Measurements from ENCODE around the gene TMEM121.

Gene TMEM121

GRCh38 chr14:105503296-105503640, 23.1 kb upstream of the TMEM121 start:
- in situ Hi-C loops (cut with MboI; ENCODE audit: low pct_unique_long_range_greater_than_20kb, low sequenced_read_pairs, unreplicated experiment): loop anchor here (25.0 kb wide), 1 partner anchor 391 kb away; no protein-coding TSS in a partner anchor
- TF ChIP-seq, protein P1, sequence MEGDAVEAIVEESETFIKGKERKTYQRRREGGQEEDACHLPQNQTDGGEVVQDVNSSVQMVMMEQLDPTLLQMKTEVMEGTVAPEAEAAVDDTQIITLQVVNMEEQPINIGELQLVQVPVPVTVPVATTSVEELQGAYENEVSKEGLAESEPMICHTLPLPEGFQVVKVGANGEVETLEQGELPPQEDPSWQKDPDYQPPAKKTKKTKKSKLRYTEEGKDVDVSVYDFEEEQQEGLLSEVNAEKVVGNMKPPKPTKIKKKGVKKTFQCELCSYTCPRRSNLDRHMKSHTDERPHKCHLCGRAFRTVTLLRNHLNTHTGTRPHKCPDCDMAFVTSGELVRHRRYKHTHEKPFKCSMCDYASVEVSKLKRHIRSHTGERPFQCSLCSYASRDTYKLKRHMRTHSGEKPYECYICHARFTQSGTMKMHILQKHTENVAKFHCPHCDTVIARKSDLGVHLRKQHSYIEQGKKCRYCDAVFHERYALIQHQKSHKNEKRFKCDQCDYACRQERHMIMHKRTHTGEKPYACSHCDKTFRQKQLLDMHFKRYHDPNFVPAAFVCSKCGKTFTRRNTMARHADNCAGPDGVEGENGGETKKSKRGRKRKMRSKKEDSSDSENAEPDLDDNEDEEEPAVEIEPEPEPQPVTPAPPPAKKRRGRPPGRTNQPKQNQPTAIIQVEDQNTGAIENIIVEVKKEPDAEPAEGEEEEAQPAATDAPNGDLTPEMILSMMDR (IDR thresholded peaks at IDR 0.05; ENCODE audit: extremely low read depth, insufficient read depth, missing control alignments): no peak
- no peak for DNase-seq (ENCODE audit: low spot score)

DNA sequence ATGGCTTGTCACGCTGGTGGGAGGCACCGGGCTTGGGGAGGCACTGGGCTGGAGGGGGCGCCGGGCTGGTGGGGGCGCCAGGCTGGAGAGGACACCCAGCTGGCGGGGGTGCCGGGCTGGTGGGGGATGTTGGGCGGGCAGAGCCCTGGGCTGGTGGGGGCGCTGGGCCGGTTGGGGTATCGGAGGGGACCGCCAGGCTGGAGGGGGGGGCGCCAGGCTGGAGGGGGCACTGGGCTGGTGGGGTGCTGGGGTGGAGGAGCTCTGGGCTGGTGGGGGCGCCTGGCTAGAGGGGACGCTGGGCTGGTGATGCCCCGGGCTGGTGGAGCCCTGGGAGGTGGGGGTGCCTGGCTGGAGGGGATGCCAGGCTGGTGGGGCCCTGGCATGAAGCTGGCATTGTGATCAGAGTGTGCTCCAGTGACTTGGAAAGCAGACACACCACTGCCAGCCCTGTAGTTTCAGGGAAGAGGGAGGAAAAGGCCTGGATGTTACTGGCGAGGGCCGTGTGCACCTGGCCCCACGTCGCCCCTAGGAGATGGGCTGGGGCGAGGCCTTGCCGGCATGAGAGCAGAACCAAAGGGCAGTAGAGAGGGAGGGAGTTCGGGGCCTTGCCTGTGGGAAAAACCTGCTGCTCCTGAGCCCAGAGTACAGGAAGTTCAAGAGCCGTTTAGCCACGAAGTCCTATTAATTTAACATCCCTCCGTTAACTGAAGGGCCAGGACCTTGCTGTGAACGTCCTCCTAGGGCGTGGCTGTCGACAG, 22.3 kb upstream of the TMEM121 start:
- DNase-seq (ENCODE audit: low spot score): no peak
- in situ Hi-C loops (cut with MboI; ENCODE audit: low pct_unique_long_range_greater_than_20kb, low sequenced_read_pairs, unreplicated experiment): loop anchor here (25.0 kb wide), 1 partner anchor 392 kb away; no protein-coding TSS in a partner anchor
- TF ChIP-seq, protein P1 (IDR thresholded peaks at IDR 0.05; ENCODE audit: extremely low read depth, insufficient read depth, missing control alignments): no peak

- TF ChIP-seq, protein P1 (IDR thresholded peaks at IDR 0.05; ENCODE audit: extremely low read depth, insufficient read depth, missing control alignments): no peak
- no peak for DNase-seq (ENCODE audit: low spot score)
- in situ Hi-C loops (cut with MboI; ENCODE audit: low pct_unique_long_range_greater_than_20kb, low sequenced_read_pairs, unreplicated experiment): loop anchor here (25.0 kb wide), 1 partner anchor 393 kb away; no protein-coding TSS in a partner anchor
Measured at GRCh38 chr14:105505101-105505500, 21.3 kb upstream of the TMEM121 start.

DNA sequence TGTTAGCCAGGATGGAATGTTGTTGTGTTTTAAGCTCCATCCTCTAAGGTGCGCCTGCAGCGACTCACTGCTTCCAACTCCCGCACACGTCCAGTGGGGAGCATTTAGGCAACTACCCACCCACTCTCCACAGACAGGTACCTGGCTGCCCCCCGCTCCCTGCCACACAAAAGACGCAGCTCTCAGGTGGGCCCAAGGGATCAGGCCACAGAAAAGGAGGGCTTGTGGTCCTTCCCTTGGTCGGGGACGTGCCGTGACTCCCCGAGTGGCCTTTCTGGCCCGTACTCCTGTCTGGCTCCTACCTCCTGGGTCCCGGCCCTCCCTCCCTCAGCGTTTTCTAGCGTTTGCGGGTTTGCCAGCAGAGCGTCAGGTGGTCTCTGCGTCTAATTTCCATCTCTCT, 19.1 kb upstream of the TMEM121 start:
- no peak for DNase-seq (ENCODE audit: low spot score)
- TF ChIP-seq, protein P1 (IDR thresholded peaks at IDR 0.05; ENCODE audit: extremely low read depth, insufficient read depth, missing control alignments): no peak
- in situ Hi-C loops (cut with MboI; ENCODE audit: low pct_unique_long_range_greater_than_20kb, low sequenced_read_pairs, unreplicated experiment): loop anchor here (25.0 kb wide), 1 partner anchor 395 kb away; no protein-coding TSS in a partner anchor

GRCh38 chr14:105508069-105508468, 18.3 kb upstream of the TMEM121 start:
- in situ Hi-C loops (cut with MboI; ENCODE audit: low pct_unique_long_range_greater_than_20kb, low sequenced_read_pairs, unreplicated experiment): loop anchor here (25.0 kb wide), 1 partner anchor 396 kb away; no protein-coding TSS in a partner anchor
- DNase-seq (ENCODE audit: low spot score): no peak
- TF ChIP-seq, protein P1 (IDR thresholded peaks at IDR 0.05; ENCODE audit: extremely low read depth, insufficient read depth, missing control alignments): no peak

DNA sequence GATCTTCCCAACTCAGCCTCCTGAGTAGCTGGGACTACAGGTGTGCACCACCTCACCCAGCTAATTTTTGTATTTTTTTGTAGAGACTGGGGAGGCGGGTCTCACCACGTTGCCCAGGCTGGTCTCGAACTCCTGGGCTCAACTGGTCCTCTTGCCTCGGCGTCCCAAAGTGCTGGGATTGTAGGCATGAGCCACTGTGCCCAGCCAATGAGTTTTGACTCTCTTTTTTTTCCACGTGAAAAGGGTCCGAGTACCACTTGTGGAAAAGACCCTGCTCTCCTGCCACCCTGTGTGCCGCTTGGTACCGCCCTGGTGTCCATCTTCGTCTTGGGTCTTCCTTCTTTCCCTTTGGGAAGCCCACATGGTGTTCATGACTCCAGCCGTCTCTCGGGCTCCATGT, 17.8 kb upstream of the TMEM121 start:
- in situ Hi-C loops (cut with MboI; ENCODE audit: low pct_unique_long_range_greater_than_20kb, low sequenced_read_pairs, unreplicated experiment): loop anchor here (25.0 kb wide), 1 partner anchor 396 kb away; no protein-coding TSS in a partner anchor
- TF ChIP-seq, protein P1 (IDR thresholded peaks at IDR 0.05; ENCODE audit: extremely low read depth, insufficient read depth, missing control alignments): no peak

More for the DNA sequence above, 17.8 kb upstream of the TMEM121 start:
- no peak for DNase-seq (ENCODE audit: low spot score)
